NOMO-1 (cell line): ENCODE results near the gene HMHB1.
"Not testable (repeated sequence)": the region's sequence is repeated elsewhere in the genome, so short reads cannot be mapped to it uniquely, and the experiment has no call there.

Experiments used
- DNase-seq, 2 experiments: peaks; one replicate each; lab custom pipeline; 2025; ENCODE audit not compliant: unreplicated experiment in 2 of 2; lab: John Stamatoyannopoulos, UW

HMHB1 gene

DNA sequence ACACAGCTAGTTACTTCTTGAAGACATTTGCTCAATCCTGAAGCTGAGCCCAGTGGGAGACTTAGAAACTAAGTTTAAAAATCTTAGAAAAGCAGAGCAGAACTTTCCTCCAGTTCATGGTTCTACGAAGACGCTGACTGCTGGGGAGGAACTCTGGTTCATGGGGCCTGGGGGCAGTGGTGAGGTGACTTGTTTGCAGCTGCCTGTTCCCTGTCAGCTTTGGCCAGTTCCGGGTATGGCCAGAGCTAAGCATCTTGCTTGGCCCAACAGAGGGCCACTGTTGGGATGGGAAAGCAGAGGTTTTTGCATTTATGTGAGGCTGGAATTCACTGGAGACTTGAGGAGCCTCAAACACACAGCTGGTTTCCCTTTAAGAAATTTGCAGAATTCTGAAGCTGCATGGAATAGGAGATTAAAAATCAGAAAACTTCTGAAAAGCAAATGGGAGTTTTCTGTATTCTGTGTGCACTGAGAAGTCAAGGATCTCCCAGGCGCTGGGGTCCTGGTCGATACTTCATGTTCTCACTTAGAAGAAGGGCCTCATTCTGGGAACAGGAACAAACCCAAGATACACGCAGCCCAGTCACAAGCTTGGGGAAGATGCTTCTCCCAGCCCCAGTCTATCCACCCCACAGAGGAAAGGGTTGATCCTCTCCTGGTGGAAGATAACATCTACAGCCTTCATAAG, 10.6 kb upstream of the HMHB1 start:
- no peak for DNase-seq

DNA sequence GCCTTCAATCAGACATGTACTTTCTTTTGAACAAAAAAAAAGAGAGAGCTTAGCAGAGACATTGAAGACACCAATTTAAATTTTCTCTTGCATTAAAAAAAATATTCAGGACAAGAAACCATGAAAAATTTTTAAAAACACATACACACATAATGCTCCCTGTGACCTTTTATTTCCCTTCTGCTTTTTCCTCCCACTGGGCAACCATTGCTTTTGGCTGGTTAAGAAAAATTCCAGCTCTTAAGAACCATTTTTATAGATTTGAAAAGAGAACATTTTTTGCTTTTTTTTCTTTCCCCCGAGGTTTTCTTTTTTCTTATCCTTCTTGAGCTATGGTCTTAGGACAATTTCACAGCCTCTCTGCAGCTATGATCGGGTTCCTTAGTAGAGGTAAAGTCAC, 6.1 kb upstream of the HMHB1 start:
- no peak for DNase-seq

- DNase-seq = no peak
Observed at GRCh38 chr5:143806579-143806978, 5.4 kb upstream of the HMHB1 start.

DNA sequence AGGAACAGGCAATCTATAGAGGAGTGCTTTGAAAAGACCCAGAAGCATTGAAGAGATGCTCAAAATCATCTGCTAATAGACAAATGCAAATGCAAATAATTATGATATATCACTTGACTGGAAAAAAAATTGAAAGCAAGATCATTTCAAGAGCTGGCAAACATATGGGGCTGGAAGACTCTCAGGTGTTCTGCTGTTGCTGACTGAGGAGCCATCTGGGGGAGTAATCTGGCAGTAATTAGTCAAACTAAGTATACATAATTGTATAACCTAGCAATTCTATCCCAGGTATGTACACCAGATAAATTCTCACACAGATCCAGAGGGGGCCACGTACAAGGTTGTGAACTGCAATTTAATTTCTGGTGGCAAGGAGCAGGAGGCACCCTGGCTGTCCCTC, 4.6 kb upstream of the HMHB1 start:
- no peak for DNase-seq

- not testable (repeated sequence) for DNase-seq
Observed at GRCh38 chr5:143816370-143816769, 4.4 kb downstream of the HMHB1 start.

DNA sequence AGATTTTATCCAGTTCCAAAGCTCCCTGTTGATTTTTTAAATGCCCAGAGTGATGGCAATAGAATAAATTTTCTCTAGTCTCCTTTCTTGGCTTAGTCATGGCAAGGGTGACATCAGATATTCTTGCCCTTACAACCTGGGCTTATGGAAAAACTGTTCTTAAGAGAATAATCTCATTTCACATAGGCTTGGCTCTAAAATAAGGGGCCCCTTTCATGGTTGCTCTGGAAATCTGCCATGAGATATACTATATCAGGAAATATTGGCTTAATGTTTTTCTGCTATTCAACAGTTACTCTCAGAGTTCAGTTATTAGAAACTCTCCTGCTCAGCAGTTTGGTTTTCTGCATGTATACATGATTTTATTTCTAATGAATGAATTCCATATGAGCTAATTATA, 7.8 kb downstream of the HMHB1 start:
- DNase-seq = no peak

GRCh38 chr5:143820451-143820850, 8.5 kb downstream of the HMHB1 start:
- no peak for DNase-seq

DNA sequence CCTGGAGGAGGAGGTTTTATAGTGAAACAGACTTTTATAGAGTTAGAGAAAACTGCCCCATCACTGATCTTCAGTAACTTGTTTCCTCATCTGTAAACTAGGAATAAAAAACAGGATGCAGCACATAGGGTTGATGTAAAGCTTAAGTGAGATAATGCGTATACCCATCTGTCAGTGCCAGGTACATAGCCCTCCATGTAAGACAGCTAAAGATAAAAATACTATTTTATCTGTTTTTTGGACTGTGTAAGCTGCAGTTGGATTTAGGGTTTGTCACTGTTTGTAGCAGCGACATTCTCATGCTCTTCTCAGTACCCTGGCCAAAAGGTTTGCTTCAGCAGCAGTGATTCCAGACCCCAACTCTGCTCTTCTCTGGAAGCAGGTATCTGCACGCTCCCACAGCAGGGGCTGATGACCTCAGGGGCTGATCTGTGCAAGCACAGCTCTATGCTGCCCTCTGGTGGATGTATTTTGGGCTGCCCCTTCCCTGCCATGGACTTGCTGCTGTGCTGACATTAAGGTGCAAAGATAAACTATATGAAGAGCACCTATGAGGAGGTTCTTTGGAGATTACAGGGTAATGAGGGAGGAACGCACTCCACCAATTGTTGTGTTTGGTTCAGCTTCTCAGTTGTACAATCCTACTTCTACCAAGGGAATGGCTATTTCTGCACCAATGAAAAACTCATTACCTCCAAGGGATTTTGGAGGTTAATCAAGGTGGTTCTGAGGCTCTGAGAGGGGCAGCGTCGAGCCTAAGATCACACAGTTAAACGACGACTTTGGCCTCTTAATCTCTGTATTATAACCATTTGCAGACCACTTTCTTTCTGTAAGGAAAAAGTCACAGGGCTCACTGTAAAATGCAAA, 13.1 kb downstream of the HMHB1 start:
- DNase-seq = peak; percentile 37 to 77

DNA sequence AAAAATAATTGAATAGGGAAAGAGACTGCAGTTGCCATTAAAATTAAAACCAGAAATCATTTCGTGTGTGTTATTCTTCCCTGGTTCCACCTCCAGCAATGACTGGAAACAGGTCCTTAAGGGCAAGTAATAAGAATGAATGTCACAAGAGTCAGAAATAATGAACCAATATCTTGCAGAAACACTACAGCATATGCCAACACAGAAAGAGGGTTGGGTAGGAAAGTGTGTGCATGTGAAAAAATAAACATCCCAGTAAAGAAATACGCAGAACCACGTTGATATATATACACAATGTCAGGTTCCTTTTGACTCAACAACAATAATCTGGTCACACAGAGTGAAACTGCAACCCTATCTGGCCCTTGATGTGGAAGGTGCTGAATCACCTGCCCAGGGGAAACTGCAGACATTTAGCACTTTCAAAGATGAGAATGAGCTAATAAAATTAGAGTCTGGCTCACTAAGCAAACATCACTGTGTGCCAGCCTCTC, 15.0 kb downstream of the HMHB1 start:
- no peak for DNase-seq

- DNase-seq = no peak
Observed at GRCh38 chr5:143828710-143829109, 16.7 kb downstream of the HMHB1 start.

DNA sequence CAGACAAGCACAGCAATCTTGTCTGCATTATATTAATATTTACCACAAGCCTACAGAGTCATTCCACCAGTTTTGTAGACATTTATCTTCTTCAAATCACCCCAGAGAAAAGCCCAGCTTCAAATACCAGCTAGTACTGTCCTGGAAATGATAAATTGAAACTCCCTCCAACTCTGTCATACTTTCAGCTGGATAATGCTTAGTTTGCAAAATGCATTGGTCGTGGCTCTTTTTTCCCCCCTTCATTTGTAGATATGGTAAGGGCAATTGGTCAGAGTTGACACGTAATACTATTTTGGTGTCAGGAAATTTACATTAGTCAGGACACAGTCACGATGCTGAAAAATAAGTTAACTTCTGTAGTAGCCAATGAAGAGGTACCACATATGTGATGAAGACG, 21.2 kb downstream of the HMHB1 start:
- no peak for DNase-seq

GRCh38 chr5:143835251-143835650, 23.3 kb downstream of the HMHB1 start:
- DNase-seq = no peak

- DNase-seq = no peak
Observed at GRCh38 chr5:143836161-143836725, 24.3 kb downstream of the HMHB1 start.

DNA sequence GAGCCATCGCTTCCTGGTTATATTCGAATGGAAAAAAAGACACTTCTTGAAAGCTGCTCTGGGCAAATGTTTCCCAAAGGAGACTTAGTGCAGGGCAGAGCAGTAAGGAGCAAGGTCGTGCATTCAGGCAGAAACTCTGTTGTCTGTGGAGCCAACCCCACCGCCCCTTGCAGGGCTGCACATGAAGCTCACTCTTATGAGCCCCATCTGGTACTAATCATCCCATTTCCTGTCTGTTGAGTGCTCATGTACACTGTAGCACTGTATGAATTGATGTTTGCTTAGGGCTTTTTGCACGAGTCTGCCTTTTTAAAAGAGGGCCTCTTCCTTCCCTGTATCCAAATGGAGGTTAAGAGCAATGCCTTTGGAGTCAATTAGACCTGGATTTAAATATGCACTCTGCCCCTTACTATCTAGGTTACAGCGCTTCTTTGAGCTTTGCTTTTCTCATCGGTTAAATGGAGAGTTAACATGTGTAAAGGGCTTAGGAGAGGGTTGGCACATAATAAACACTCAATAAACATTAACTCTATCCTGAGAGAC, 25.4 kb downstream of the HMHB1 start:
- no peak for DNase-seq

GRCh38 chr5:143841446-143841845, 29.5 kb downstream of the HMHB1 start:
- DNase-seq = no peak

GRCh38 chr5:143842920-143843319, 31.0 kb downstream of the HMHB1 start:
- no peak for DNase-seq

DNA sequence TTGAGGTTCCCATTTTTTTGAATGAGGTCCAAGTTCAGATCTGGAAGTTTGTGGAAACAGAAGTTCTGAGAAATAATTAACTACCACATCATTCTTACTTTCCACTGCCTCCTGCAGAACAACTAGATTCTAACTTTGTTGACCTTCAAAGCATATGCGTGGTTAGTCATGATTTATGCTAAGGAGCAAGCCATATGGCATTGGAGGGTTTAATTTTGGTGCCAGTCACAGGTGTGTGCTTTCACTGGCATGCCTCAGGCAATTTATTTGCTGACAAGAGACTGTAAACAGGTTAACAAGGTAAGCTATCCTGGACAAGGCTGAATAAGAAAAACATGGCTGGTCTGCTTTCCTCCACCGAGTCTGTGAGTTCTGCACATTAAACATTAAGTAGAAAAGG, 31.5 kb downstream of the HMHB1 start:
- DNase-seq = no peak

- DNase-seq = no peak
Observed at GRCh38 chr5:143850050-143850683, 38.2 kb downstream of the HMHB1 start.

DNA sequence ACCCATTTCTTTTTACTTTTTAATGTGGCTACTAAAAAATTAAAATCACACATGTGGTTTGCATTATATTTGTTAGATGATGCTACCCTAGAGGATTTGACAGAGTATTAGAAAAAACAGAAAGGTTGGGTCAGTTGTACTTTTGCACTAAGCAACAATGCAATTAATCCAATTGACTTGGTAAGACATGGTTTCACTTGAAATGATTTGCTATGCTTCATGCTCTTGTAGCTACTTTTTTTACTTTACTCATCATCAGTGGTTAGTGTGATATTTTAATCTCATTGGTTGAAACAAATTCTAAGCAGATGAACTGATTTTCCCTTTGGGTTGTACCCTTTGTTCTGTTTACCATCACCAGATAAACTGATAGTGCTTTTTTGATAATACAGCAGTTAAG, 39.4 kb downstream of the HMHB1 start:
- no peak for DNase-seq

DNA sequence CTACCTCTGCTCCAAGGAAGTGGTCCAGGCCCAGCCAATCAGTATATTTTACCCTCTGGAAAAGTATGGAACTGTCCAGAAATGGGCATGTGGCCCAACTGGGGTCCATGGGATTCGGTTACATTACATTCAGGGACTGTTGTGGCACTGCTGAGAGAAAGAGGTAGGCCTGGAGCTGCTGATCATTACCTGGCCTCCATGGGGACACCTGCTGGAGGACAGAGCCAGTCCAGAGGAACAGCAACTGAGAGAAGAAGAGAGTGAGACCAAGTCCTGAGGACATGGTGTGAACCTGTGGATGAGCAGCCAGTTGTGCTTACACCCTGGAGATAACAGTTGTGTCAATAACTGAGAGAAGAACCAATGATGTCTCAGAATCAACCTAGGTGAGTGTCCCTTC, 48.2 kb downstream of the HMHB1 start:
- DNase-seq = no peak

GRCh38 chr5:143862271-143862670, 50.3 kb downstream of the HMHB1 start:
- peak; percentile 7 to 21 for DNase-seq
